ENCODE measurements around the gene EFNA4. TPM values are rescaled to one million over a fixed set of nuclear protein-coding genes. Genes with fewer than 3 reads are reported as not detected.

Gene EFNA4
- total and polyA plus RNA-seq, 4 donors, result 1.8 to 4.7 (median 3.3) TPM

GRCh38 chr1:155030899-155031298, 32.6 kb upstream of the EFNA4 start:
- TF ChIP-seq HNF4A (conservative IDR thresholded peaks at IDR 0.05), result no peak
- no peak for TF ChIP-seq TAF1 (conservative IDR thresholded peaks at IDR 0.05)
- TF ChIP-seq RXRA (IDR thresholded peaks at IDR 0.05), result no peak
- TF ChIP-seq REST (IDR thresholded peaks at IDR 0.05), result no peak
- TF ChIP-seq NR2F2 (IDR thresholded peaks at IDR 0.05), result no peak
- no peak for TF ChIP-seq YY1 (IDR thresholded peaks at IDR 0.05)
- no peak for TF ChIP-seq EGR1 (IDR thresholded peaks at IDR 0.05; ENCODE audit: low read depth in 2 of 2)
- TF ChIP-seq, protein P1, sequence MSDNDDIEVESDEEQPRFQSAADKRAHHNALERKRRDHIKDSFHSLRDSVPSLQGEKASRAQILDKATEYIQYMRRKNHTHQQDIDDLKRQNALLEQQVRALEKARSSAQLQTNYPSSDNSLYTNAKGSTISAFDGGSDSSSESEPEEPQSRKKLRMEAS (IDR thresholded peaks at IDR 0.05), result no peak
- TF ChIP-seq RAD21 (IDR thresholded peaks at IDR 0.05), result no peak
- no peak for TF ChIP-seq SP1 (IDR thresholded peaks at IDR 0.05)
- TF ChIP-seq FOXA1 (IDR thresholded peaks at IDR 0.05), result no peak
- TF ChIP-seq ZBTB33 (IDR thresholded peaks at IDR 0.05), result no peak
- no peak for TF ChIP-seq JUND (IDR thresholded peaks at IDR 0.05)
- TF ChIP-seq, protein P2, sequence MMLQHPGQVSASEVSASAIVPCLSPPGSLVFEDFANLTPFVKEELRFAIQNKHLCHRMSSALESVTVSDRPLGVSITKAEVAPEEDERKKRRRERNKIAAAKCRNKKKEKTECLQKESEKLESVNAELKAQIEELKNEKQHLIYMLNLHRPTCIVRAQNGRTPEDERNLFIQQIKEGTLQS (IDR thresholded peaks at IDR 0.05), result no peak
- no peak for TF ChIP-seq GABPA (IDR thresholded peaks at IDR 0.05 in 1 of 2, conservative IDR thresholded peaks at IDR 0.05 in 1 of 2)
- TF ChIP-seq HNF4G (IDR thresholded peaks at IDR 0.05), result no peak
- TF ChIP-seq FOXA2 (IDR thresholded peaks at IDR 0.05), result no peak
- TF ChIP-seq CTCF (IDR thresholded peaks at IDR 0.05; ENCODE audit: low read depth, low read length, missing input control), result no peak
- H3K27ac ChIP-seq (ENCODE audit: low read depth in 1 of 2, low read length in 2 of 2), result no peak overlapping the region
- DNase-seq (ENCODE audit: low spot score), result no peak
- H3K9me3 ChIP-seq (ENCODE audit: control insufficient read depth in 4 of 4, low read length in 3 of 4), result no peaks in the 10 kb centered on the region
- H3K4me1 ChIP-seq (ENCODE audit: control insufficient read depth in 4 of 4, insufficient read depth in 4 of 4, low read length in 3 of 4), result no peaks in the 10 kb centered on the region
- H3K9ac ChIP-seq (ENCODE audit: low read depth in 1 of 2, low read length in 2 of 2), result no peak overlapping the region
- WGBS, result 94% methylated on average over 11 of the region's 11 CpGs
- H3K4me3 ChIP-seq (ENCODE audit: low read depth in 1 of 3, low read length in 3 of 3), result no peak overlapping the region
- no peaks in the 10 kb centered on the region for H3K36me3 ChIP-seq (ENCODE audit: control insufficient read depth in 4 of 4, insufficient read depth in 3 of 4, low read depth in 1 of 4, low read length in 3 of 4)
- H3K27me3 ChIP-seq (ENCODE audit: control insufficient read depth in 4 of 4, insufficient read depth in 4 of 4, low read length in 3 of 4), result no peaks in the 10 kb centered on the region

All from liver (tissue), 9 donors.